ENCODE data around the gene DIRAS1.
"Not testable (repeated sequence)": the region's sequence is repeated elsewhere in the genome, so short reads cannot be mapped to it uniquely, and the experiment has no call there.

Gene DIRAS1

DNA sequence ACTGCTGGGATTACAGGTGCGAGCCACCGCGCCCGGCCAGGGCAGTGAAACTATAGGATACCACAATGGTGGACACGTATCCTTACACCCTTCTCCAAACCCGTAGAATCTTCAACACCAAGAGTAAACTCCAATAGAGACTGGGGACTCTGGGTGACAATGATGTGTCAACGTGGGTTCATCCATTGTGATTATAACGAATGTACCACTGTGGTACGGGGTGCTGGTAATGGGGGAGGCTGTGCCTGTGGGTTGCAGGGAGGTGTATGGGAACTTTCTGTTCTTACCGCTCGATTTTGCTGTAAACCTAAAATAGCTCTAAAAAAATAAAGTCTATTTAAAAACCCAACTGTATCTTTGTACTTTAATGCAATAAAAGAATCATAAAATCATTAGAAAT, 30.3 kb downstream of the DIRAS1 start:
- Mint-ChIP-seq H3K27me3 (no peaks in the 10 kb centered on the region), H3K9me3 (no peaks in the 10 kb centered on the region), H3K27ac (peak overlapping the region; percentile 8), H3K4me3 (no peak overlapping the region), H3K36me3 (peaks cover 16% of the 10 kb centered on the region), H3K4me1 (peaks cover 44% of the 10 kb centered on the region)
- no peak for ATAC-seq

GRCh38 chr19:2686360-2686759, 34.8 kb downstream of the DIRAS1 start:
- Mint-ChIP-seq H3K27me3 (no peaks in the 10 kb centered on the region), H3K36me3 (peaks cover 54% of the 10 kb centered on the region), H3K9me3 (peaks cover 2% of the 10 kb centered on the region), H3K4me1 (peaks cover 41% of the 10 kb centered on the region), H3K4me3 (no peak overlapping the region), H3K27ac (no peak overlapping the region)
- no peak for ATAC-seq

DNA sequence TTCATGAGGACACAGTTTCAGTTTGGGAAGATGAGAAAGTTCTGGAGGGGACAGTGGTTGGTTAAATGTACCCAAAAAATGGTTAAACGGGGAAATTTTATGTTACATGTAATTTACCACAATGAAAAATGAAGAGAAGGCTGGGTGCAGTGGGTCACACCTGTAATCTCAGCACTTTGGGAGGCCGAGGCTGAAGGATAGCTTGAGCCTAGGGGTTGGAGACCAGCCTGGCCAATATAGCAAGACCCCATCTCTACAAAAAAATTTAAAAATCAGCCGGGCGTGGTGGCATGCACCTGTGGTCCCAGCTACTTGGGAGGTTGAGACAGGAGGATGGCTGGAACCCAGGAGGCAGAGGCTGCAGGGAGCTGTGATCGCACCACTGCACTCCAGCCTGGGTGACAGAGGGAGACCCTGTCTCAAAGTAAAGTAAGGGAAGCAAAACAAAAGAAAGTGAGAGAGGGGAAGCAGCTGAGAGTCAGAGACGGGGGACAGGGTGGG, 35.9 kb downstream of the DIRAS1 start:
- peaks cover 61% of the 10 kb centered on the region for H3K36me3 Mint-ChIP-seq
- peaks cover 3% of the 10 kb centered on the region for H3K9me3 Mint-ChIP-seq
- no peak for ATAC-seq
- H3K27ac Mint-ChIP-seq: peak overlapping the region; percentile 54
- H3K4me3 Mint-ChIP-seq: no peak overlapping the region
- H3K27me3 Mint-ChIP-seq: no peaks in the 10 kb centered on the region
- peaks cover 50% of the 10 kb centered on the region for H3K4me1 Mint-ChIP-seq

DNA sequence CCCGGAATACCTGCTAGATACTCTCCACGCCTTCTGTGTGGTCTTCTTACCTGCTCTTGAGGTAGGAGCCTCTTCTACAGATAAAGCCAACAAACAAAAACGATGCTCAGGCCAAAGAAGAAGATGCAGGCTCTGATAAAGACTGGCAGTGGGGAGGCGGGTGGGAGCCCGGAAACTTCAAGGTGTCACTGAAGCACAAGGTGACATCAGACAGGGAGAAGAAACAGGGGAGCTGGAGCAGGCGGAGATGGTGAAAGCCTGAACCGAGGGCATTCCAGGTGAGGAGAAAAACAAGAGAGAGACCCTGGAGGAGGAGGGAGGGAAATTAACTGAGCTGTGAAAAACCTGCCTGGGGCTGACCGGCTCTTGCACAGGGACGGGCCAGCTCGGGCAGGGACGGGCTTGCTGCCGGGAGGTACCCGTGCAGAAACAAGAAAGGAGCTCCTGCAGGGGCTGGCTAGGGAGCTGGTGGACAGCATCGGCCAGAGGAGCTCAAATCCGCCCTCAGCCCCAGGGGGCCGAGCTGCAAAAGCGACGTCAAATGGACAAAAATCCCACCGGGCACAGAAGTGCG, 37.7 kb downstream of the DIRAS1 start:
- peak overlapping the region; percentile 99 for H3K27ac Mint-ChIP-seq
- H3K36me3 Mint-ChIP-seq: peaks cover 60% of the 10 kb centered on the region
- ATAC-seq: no peak
- H3K27me3 Mint-ChIP-seq: no peaks in the 10 kb centered on the region
- H3K9me3 Mint-ChIP-seq: peaks cover 7% of the 10 kb centered on the region
- peaks cover 62% of the 10 kb centered on the region for H3K4me1 Mint-ChIP-seq
- H3K4me3 Mint-ChIP-seq: no peak overlapping the region

- no peaks in the 10 kb centered on the region for H3K27me3 Mint-ChIP-seq
- H3K36me3 Mint-ChIP-seq: peaks cover 67% of the 10 kb centered on the region
- peak overlapping the region; percentile 68 for H3K4me3 Mint-ChIP-seq
- peak overlapping the region; percentile 99 for H3K27ac Mint-ChIP-seq
- H3K9me3 Mint-ChIP-seq: peaks cover 11% of the 10 kb centered on the region
- peak; percentile 76 for ATAC-seq
- peaks cover 77% of the 10 kb centered on the region for H3K4me1 Mint-ChIP-seq
Measured at GRCh38 chr19:2680808-2681207, 40.4 kb downstream of the DIRAS1 start.

DNA sequence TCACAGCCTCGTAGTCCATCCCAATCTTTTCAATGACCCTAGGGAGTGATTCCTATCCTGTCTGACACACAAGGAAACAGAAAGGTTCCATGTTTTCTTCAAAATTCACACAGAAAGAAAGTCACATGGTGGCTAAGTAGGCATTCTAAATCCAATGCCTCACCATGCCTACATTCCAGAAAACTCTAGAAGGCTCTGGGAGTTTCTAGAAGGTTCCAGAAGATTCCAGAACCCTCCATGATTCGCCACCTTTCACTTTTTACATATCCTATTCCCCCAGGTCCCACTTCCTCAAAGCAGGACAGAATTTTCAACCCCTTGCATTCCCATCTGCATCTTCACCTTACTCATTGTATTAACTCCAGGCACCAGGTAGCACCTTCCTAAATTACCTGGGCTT, 41.7 kb downstream of the DIRAS1 start:
- Mint-ChIP-seq H3K4me3 (no peak overlapping the region), H3K9me3 (peaks cover 11% of the 10 kb centered on the region), H3K36me3 (peaks cover 68% of the 10 kb centered on the region), H3K27ac (peak overlapping the region; percentile 99), H3K27me3 (no peaks in the 10 kb centered on the region), H3K4me1 (peaks cover 76% of the 10 kb centered on the region)
- ATAC-seq: no peak

DNA sequence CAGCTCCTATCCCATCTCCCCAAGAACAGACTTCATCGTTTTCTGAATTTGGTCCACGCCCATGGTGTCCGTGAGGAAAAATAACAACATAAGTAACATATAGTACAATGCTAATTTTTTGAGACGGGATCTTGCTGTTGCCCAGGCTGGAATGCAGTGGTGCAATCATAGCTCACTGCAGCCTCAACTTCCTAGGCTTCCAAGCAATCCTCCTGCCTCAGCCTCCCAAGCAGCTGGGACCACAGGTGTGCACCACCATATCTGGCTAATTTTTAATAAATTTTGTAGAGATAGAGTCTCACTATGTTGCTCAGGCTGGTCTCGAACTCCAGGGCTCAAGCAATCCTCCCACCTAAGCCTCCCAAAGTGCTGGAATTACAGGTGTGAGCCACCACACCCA, 42.2 kb downstream of the DIRAS1 start:
- H3K36me3 Mint-ChIP-seq: peaks cover 65% of the 10 kb centered on the region
- peak overlapping the region; percentile 99 for H3K27ac Mint-ChIP-seq
- not testable (repeated sequence) for H3K27me3 Mint-ChIP-seq, ATAC-seq, H3K4me3 Mint-ChIP-seq
- H3K9me3 Mint-ChIP-seq: peaks cover 11% of the 10 kb centered on the region
- H3K4me1 Mint-ChIP-seq: peaks cover 76% of the 10 kb centered on the region

DNA sequence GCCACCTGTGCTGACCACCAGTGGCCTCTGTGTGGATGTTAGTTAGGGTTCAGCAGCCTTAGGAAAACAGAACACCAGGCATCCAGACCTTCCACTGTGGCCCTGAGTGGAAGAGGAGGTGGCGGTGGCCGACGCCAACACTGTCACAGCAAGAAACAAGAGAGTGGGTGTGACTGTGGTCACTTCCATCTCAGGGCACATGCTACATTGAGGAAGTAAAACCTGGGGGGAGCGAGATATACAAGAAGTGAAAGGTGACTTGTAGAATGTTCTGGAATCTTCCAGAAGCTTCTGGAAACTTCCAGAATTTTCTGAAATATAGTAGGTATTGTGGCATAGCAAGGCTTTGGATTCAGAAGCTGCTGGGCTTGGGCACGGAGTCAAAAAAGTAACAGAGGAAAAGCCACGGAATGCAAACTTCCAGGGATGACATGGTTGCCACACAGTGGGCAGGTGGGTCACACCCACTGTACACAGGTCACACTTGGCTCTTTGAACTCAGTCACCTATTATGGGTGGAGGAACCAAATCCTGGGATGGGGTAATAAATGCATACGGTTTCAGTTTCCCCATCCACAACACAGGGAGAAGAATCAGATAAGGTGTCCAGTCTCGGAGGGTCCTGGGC, 43.0 kb downstream of the DIRAS1 start:
- no peaks in the 10 kb centered on the region for H3K27me3 Mint-ChIP-seq
- H3K36me3 Mint-ChIP-seq: peaks cover 60% of the 10 kb centered on the region
- peak overlapping the region; percentile 99 for H3K27ac Mint-ChIP-seq
- H3K4me3 Mint-ChIP-seq: peak overlapping the region; percentile 58
- peaks cover 72% of the 10 kb centered on the region for H3K4me1 Mint-ChIP-seq
- peak; percentile 86 for ATAC-seq
- H3K9me3 Mint-ChIP-seq: peaks cover 11% of the 10 kb centered on the region

DNA sequence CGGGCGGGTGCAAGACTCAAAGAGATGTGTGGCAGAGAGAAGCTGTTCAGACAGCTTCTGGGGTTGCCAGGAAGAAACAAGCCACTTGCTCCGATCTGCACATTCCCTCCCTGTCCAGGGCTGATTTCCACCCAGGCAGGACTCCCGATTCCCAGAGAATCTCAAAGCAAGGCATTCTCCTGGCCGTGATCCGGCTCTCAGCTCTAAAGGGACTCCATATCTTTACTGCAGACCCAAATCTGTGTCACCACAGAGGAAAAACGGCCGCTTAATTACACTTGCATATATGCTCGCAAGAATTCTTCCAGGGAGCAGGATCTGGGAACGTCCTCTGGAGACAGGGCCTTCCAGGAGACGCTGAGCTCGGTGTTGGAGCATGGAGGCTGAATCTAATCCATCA, 44.3 kb downstream of the DIRAS1 start:
- Mint-ChIP-seq H3K9me3 (peaks cover 11% of the 10 kb centered on the region), H3K36me3 (peaks cover 53% of the 10 kb centered on the region), H3K27me3 (no peaks in the 10 kb centered on the region), H3K4me3 (no peak overlapping the region), H3K4me1 (peaks cover 72% of the 10 kb centered on the region), H3K27ac (peak overlapping the region; percentile 99)
- ATAC-seq: no peak

- H3K4me1 Mint-ChIP-seq: peaks cover 68% of the 10 kb centered on the region
- peaks cover 7% of the 10 kb centered on the region for H3K9me3 Mint-ChIP-seq
- peak overlapping the region; percentile 99 for H3K27ac Mint-ChIP-seq
Measured at GRCh38 chr19:2675892-2676291, 45.3 kb downstream of the DIRAS1 start.

DNA sequence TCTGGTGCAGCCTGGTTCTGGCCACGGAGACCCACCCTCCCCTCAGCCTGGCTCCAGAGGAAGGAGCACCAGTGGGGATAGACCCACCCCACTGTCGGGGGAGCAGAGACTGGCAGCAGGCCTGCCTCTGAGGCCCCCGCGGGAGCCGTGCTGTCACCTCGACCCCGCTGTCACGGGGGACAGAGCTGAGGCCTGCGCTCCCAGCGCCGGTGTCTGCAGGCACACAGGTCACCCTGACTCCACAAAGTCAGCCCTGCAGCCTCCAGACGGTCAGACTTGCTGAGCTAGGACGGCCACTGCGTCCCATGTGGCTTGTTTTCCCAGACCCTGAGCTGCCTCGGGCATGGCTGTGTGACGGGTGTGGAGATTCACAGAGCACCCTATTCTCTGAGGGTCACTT, 51.0 kb downstream of the DIRAS1 start:
- H3K4me3 Mint-ChIP-seq: no peak overlapping the region
- ATAC-seq: peak; percentile 41
- no peaks in the 10 kb centered on the region for H3K9me3 Mint-ChIP-seq
- H3K27ac Mint-ChIP-seq: peak overlapping the region; percentile 87
- H3K4me1 Mint-ChIP-seq: peaks cover 58% of the 10 kb centered on the region
- H3K27me3 Mint-ChIP-seq: no peaks in the 10 kb centered on the region
- H3K36me3 Mint-ChIP-seq: peaks cover 22% of the 10 kb centered on the region

More at GRCh38 chr19:2675892-2676291, 45.3 kb downstream of the DIRAS1 start:
- Mint-ChIP-seq H3K27me3 (no peaks in the 10 kb centered on the region), H3K36me3 (peaks cover 43% of the 10 kb centered on the region), H3K4me3 (no peak overlapping the region)
- ATAC-seq: no peak

- peak overlapping the region; percentile 87 for H3K27ac Mint-ChIP-seq
- peaks cover 72% of the 10 kb centered on the region for H3K4me1 Mint-ChIP-seq
- H3K9me3 Mint-ChIP-seq: no peaks in the 10 kb centered on the region
- H3K36me3 Mint-ChIP-seq: peaks cover 17% of the 10 kb centered on the region
- H3K27me3 Mint-ChIP-seq: no peaks in the 10 kb centered on the region
- ATAC-seq: no peak
- H3K4me3 Mint-ChIP-seq: peak overlapping the region; percentile 75
Measured at GRCh38 chr19:2668175-2668763, 52.9 kb downstream of the DIRAS1 start.

GRCh38 chr19:2667349-2667748, 53.8 kb downstream of the DIRAS1 start:
- Mint-ChIP-seq H3K4me1 (peaks cover 71% of the 10 kb centered on the region), H3K27ac (peak overlapping the region; percentile 87)

DNA sequence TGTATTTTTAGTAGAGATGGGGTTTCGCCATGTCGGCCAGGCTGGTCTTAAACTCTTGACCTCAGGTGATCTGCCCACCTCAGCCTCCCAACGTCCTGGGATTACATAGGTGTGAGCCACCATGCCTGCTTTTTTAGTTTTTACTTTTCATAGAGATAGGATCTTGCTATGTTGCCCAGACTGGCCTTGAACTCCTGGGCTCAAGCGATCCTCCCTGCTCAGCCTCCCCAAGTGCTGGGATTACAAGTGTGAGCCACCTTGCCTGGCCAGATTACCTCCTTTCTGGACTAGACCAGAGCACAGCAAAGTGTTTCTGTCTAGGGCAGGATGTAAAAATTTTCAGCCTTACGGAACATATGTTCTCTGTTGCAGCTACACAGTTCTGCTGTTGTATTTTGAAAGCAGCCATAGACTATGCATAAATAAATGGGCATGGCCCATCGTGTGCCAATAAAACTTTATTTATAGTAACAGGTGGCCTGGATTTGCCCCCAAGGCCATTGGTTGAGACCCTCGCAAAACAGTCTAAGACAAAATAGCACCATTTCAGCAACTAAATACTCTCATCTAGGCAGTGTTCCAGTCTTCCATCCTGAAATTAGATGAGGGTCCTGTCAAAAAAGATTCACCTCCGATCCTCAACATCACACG, 54.7 kb downstream of the DIRAS1 start:
- Mint-ChIP-seq H3K36me3 (peaks cover 26% of the 10 kb centered on the region), H3K27me3 (no peaks in the 10 kb centered on the region), H3K27ac (peak overlapping the region; percentile 87), H3K4me3 (no peak overlapping the region), H3K9me3 (no peaks in the 10 kb centered on the region), H3K4me1 (peaks cover 71% of the 10 kb centered on the region)
- ATAC-seq: no peak

More at GRCh38 chr19:2667349-2667748, 53.8 kb downstream of the DIRAS1 start:
- peaks cover 17% of the 10 kb centered on the region for H3K36me3 Mint-ChIP-seq
- not testable (repeated sequence) for ATAC-seq, H3K4me3 Mint-ChIP-seq, H3K27me3 Mint-ChIP-seq, H3K9me3 Mint-ChIP-seq

DNA sequence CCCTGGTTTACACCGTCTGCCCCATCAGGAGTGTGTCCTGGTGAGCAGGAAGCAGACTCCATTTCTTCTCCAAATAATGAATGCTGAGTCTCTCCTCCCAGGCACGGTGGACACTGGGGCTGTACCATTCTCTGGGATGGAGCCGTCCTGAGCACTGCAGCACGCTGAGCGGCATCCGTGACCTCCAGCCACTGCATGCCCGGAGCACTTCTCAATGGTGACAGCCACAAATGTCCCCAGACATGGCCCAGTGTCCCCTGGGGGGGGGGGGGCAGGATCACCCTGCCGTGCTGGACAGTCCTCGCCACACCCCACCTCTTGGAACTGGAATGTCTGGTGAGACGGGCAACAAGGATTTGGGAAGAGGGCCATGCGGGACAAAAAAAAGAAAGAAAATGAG, 56.1 kb downstream of the DIRAS1 start:
- Mint-ChIP-seq H3K36me3 (peaks cover 34% of the 10 kb centered on the region), H3K27me3 (no peaks in the 10 kb centered on the region), H3K9me3 (no peaks in the 10 kb centered on the region), H3K4me3 (peak overlapping the region; percentile 55), H3K4me1 (peaks cover 72% of the 10 kb centered on the region), H3K27ac (peak overlapping the region; percentile 91)
- no peak for ATAC-seq
